Measurements from ENCODE around the gene COPB2.

Gene COPB2

GRCh38 chr3:139312416-139312815 is 77.0 kb downstream of the COPB2 start:
- H3K4me3 ChIP-seq (ENCODE audit: control insufficient read depth, low read depth, low read length), result no peak overlapping the region
- TF ChIP-seq CTCF (conservative IDR thresholded peaks at IDR 0.05; ENCODE audit: control insufficient read depth, insufficient read depth, low read depth, low read length), result no peak
- no peak for DNase-seq (ENCODE audit: low read depth)

- no peak for TF ChIP-seq CTCF (conservative IDR thresholded peaks at IDR 0.05; ENCODE audit: control insufficient read depth, insufficient read depth, low read depth, low read length)
- DNase-seq (ENCODE audit: low read depth), result no peak
- no peak overlapping the region for H3K4me3 ChIP-seq (ENCODE audit: control insufficient read depth, low read depth, low read length)
Measured at GRCh38 chr3:139311557-139311956, 77.9 kb downstream of the COPB2 start.

- no peak for TF ChIP-seq CTCF (conservative IDR thresholded peaks at IDR 0.05; ENCODE audit: control insufficient read depth, insufficient read depth, low read depth, low read length)
- peak; percentile 98 for DNase-seq (ENCODE audit: low read depth)
- no peak overlapping the region for H3K4me3 ChIP-seq (ENCODE audit: control insufficient read depth, low read depth, low read length)
Measured at GRCh38 chr3:139310474-139310933, 78.9 kb downstream of the COPB2 start.

GRCh38 chr3:139309880-139310279 is 79.6 kb downstream of the COPB2 start:
- DNase-seq (ENCODE audit: low read depth), result peak; percentile 88
- no peak for TF ChIP-seq CTCF (conservative IDR thresholded peaks at IDR 0.05; ENCODE audit: control insufficient read depth, insufficient read depth, low read depth, low read length)
- no peak overlapping the region for H3K4me3 ChIP-seq (ENCODE audit: control insufficient read depth, low read depth, low read length)

GRCh38 chr3:139309061-139309591 is 80.3 kb downstream of the COPB2 start:
- no peak overlapping the region for H3K4me3 ChIP-seq (ENCODE audit: control insufficient read depth, low read depth, low read length)
- DNase-seq (ENCODE audit: low read depth), result peak; percentile 32
- no peak for TF ChIP-seq CTCF (conservative IDR thresholded peaks at IDR 0.05; ENCODE audit: control insufficient read depth, insufficient read depth, low read depth, low read length)

GRCh38 chr3:139308560-139308959 is 80.9 kb downstream of the COPB2 start:
- peak; percentile 47 for DNase-seq (ENCODE audit: low read depth)
- H3K4me3 ChIP-seq (ENCODE audit: control insufficient read depth, low read depth, low read length), result no peak overlapping the region
- TF ChIP-seq CTCF (conservative IDR thresholded peaks at IDR 0.05; ENCODE audit: control insufficient read depth, insufficient read depth, low read depth, low read length), result no peak
